GM10248 (cell line): Measurements from ENCODE around the gene PRKCH.

Experiments used
- CTCF ChIA-PET: fragments of 300-600 bp; sonication (Branson Sonifier 250); formaldehyde crosslinking; extraction: SDS; loops from one replicate; lab custom pipeline; 2021; ENCODE audit warnings: antibody characterized with exemption; lab: Yijun Ruan, JAX
- POLR2A ChIA-PET: fragments of 350-650 bp; sonication (Branson Sonifier 250); formaldehyde crosslinking; extraction: SDS; loops from one replicate; lab custom pipeline; 2020; ENCODE audit warnings: antibody characterized with exemption; lab: Yijun Ruan, JAX
- DNase-seq: peaks from one replicate; pipeline ENCODE4 v3.0.0; 2012; ENCODE audit errors: extremely low spot score
- TF ChIP-seq, protein P1 (sequence below): IDR thresholded peaks from 2 replicates; pipeline ENCODE4 v1.5.1; 2012; ENCODE audit warnings: mild to moderate bottlenecking, low read depth; ENCODE audit errors: extremely low read depth, missing control alignments, control extremely low read depth

PRKCH gene

DNA sequence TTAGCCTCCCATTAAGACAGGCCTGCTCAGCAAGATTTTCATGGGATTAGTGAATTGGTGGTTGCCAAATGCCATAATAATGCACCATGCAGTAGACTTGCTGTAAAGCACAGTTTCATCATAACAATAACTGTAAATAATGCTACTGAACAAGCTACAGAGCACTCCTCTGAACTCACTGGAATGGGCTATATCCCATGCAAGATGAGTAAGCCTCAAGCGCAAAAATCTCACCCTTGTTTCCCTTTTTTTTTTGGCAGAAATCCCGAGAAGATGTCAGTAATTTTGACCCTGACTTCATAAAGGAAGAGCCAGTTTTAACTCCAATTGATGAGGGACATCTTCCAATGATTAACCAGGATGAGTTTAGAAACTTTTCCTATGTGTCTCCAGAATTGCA lies 228.0 kb downstream of the PRKCH start:
- ChIA-PET POLR2A (no interaction called here), CTCF (interaction anchor here (1.7 kb wide), 1 partner anchor 12 kb away, joined by 4 read pairs; no protein-coding TSS in a partner anchor)
- no peak for DNase-seq
- TF ChIP-seq, protein P1, sequence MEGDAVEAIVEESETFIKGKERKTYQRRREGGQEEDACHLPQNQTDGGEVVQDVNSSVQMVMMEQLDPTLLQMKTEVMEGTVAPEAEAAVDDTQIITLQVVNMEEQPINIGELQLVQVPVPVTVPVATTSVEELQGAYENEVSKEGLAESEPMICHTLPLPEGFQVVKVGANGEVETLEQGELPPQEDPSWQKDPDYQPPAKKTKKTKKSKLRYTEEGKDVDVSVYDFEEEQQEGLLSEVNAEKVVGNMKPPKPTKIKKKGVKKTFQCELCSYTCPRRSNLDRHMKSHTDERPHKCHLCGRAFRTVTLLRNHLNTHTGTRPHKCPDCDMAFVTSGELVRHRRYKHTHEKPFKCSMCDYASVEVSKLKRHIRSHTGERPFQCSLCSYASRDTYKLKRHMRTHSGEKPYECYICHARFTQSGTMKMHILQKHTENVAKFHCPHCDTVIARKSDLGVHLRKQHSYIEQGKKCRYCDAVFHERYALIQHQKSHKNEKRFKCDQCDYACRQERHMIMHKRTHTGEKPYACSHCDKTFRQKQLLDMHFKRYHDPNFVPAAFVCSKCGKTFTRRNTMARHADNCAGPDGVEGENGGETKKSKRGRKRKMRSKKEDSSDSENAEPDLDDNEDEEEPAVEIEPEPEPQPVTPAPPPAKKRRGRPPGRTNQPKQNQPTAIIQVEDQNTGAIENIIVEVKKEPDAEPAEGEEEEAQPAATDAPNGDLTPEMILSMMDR = no peak

DNA sequence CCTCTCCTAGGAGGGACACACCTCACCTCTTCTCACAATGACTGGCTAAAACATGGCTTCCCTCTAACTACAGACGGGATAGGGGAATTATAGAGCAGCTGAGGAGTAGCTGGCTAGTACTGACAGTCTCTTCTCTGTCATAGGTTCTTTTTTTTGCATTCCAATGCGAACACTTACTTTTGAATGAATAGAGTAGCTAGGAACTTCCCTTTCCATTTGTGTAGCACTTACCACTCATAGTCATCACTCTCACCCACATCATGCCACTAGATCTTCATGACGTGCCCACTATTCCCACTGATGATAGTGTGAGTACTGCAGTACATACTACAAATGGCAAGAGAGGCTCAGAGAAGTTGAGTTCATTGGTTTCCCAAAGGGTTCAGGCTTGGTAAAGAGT lies 230.0 kb downstream of the PRKCH start:
- POLR2A ChIA-PET = no interaction called here
- CTCF ChIA-PET = interaction anchor here (0.9 to 1.3 kb wide), 3 partner anchors 8 to 294 kb away, joined by 3 read pairs; no protein-coding TSS in a partner anchor
- DNase-seq = no peak
- TF ChIP-seq, protein P1 = no peak

DNA sequence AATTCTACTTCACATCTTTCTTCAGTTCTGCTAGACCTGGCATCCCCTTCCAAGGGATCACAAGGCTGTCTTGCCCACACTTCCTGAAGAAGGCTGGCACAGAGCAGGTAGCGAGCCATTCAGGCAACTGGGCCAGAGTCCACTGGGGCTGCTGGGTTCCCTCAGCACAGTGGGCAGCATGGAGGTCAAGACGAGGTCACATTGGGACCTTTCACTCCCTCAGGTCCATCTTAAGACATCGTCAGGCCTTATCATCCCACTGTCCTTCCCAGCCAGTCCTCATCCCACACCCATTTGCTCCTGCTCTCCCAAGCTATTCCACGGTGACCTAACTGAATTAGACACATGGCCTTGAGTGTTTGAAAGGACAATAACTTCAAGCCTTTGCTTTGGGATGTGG lies 230.9 kb downstream of the PRKCH start:
- TF ChIP-seq, protein P1 = no peak
- POLR2A ChIA-PET = interaction anchor here (1.4 kb wide), 1 partner anchor 11 kb away, joined by 5 read pairs; no protein-coding TSS in a partner anchor
- no peak for DNase-seq
- CTCF ChIA-PET = interaction anchor here (0.9 to 1.3 kb wide), 3 partner anchors 10 to 294 kb away, joined by 3 read pairs; no protein-coding TSS in a partner anchor

DNA sequence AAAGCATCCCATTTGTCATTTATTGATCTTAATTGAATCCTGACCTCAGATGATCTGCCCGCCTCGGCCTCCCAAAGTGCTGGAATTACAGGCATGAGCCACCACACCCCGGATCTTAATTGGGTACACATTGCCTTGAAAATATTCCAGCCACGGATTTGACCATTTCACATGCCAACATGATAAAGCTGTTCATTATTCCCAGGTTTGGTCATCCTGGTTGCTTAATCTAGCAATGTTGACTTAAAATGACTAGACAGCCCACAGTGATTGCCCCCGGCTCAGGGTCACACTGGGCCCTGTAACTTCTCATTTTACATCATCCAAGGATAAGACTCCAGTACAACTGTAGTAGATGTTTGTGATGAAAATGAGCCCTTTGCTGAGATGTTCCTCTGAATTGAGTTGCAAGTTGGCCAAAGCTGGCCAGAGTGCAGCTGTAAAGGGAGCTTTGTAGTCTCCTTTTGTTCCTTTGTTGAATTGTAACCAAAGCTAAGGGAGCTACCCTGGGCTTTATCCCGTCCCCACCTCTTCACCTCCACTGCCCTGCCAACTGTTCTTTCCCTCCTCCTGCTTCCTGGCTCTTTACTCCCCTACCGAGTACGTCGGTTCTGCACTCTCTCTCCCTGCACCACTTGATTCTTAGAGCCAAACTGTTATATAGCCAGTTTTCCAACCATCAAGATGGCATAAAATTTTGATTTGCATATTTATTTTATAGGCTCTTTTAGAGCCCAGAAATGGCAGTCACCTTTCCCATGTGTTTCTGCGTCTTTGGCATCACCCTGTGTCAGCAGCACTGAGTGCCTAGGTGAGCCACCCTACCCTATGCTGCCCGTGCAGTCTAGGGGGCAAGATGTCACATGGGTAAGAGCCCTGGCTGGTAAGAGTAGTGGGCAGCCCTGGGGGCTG lies 232.6 kb downstream of the PRKCH start:
- TF ChIP-seq, protein P1 = no peak
- POLR2A ChIA-PET = no interaction called here
- CTCF ChIA-PET = interaction anchor here (1.3 to 1.4 kb wide), 3 partner anchors 9 to 283 kb away, joined by 3 to 5 read pairs (median 4); no protein-coding TSS in a partner anchor
- no peak for DNase-seq

DNA sequence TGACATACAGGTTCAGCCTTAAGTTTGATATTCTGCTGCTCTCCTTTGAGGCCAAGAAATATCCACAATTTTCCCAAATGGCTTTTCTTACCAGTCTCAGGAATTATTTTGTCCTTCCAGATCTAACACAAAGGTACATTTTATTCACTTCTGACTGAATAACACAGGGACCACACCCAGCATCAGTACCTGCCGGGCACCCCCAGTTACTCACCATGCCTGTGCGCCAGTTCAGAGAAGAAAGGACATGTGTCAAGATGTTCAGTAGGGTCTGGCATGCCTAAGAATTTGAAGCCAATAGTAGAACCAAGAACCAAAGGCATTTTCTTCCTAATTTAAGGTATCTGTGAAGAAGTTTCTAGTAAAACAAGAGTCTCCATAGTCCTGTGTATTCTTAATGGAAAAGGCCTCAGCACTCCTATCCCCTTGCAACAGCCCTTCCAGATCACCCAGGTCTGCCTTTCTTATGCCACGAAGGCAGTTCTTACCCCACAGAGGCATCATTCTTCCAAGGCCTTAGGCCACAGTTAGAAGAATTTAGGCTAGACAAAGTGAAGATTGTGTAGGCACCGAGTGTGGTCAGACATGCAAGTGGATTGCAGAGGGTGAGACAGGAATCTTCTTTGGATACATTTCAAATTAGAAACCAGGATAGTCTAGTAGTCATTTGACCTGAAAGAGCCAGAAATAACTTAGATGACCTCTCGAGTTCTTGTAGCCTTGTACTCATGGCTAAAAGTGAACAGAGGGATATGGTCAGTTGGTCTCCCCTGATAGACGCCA lies 233.9 kb downstream of the PRKCH start:
- DNase-seq = no peak
- POLR2A ChIA-PET = no interaction called here
- CTCF ChIA-PET = no interaction called here
- TF ChIP-seq, protein P1 = no peak

DNA sequence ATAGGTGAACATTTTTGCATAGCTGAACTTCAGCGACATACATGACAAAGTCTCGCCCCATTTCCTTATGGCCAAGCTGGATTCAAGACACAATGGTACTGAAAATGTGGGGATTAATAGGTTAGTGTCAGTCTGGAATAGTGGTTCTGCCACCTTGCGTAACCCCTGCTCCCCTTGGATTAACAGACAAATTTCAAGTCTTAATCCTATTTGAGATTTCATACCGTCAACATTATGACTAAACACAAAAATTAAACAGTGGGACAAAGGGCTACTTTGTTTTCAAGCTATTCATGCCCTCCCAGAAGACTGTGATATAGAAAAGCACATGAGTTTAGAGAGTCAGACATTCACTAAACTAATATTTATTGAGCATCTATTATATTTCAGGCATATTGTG lies 235.1 kb downstream of the PRKCH start:
- ChIA-PET POLR2A (no interaction called here), CTCF (interaction anchor here (0.9 to 2.0 kb wide), 5 partner anchors 11 to 281 kb away, joined by 3 to 5 read pairs (median 4); no protein-coding TSS in a partner anchor)
- no peak for DNase-seq
- TF ChIP-seq, protein P1 = no peak
